ENCODE measurements around the gene MAD1L1. TPM values are rescaled to one million over a fixed set of nuclear protein-coding genes. Genes with fewer than 3 reads are reported as not detected.

Gene MAD1L1
- total RNA-seq, 1 experiment from 2014 or later = 163 TPM

DNA sequence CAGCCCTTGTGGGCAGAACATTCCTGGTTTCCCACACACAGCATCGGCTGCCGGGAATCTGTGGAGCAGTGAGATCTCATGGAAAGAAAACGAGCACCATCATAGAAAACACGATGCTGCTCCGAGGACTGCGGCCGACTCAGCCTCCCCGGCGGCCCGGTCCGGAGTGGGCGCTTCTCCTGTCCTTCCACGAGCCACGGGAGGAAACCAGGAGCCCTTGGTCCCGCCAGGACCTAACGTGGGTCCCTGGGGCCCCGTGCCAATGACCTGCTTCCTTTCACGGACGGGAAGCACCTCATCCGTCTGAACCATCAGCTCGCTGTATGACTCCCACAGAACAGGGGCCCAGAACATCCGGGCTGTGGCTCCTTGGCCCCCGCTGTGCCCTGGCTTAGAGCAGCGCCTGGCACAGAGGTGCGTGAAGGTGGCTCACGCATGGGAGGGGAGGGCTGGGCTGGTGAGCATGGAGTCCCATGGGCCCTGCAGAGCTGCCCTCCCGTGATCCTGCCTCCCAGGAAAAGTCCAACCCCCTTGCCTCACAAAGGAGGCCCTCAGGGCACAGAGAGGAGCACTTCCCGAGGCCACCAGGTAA, 280.5 kb downstream of the MAD1L1 start:
- in situ Hi-C loops (cut with HindIII; ENCODE audit: low sequenced_read_pairs) = no loop called here
- DNase-seq (ENCODE audit: low spot score) = no peak

DNA sequence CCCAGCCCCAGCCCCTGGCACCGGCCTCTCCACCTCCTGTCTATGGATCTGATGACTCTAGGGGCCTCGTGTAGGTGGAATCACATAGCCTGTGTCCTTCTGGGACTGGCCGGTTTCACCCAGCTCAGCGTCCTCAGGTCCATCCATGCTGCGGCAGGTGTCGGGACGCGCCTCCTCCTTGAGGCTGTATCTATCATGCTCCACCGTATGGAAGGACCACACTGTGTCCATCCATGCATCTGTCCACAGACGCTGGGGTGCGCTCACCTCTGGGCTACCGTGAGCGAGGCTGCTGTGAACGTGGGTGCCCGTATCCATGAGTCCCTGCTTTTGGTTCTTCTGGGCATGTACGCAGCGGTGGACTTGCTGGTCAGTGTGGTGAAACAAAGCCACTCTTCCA, 281.1 kb downstream of the MAD1L1 start:
- no peak for DNase-seq (ENCODE audit: low spot score)
- in situ Hi-C loops (cut with HindIII; ENCODE audit: low sequenced_read_pairs) = no loop called here

DNA sequence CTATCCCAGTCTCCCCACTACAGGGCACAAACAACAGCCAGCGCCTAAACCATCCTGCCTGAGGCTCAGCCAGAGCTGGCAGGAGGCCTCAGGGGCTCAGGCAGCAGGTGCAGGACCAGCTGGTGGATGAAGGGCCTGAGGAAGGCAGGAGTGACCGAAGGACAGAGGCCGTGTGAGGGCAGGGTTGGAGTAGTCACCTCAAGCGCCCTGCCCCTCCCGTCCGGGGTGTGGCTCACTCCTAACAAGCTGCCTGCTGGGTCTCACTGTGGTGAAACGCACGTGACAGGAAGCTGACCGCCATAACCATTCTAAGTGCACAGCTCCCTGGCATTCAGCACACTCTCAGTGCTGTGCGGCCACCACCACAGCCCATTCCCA, 281.6 kb downstream of the MAD1L1 start:
- in situ Hi-C loops (cut with HindIII; ENCODE audit: low sequenced_read_pairs) = no loop called here
- peak; percentile 47 for DNase-seq (ENCODE audit: low spot score)

DNA sequence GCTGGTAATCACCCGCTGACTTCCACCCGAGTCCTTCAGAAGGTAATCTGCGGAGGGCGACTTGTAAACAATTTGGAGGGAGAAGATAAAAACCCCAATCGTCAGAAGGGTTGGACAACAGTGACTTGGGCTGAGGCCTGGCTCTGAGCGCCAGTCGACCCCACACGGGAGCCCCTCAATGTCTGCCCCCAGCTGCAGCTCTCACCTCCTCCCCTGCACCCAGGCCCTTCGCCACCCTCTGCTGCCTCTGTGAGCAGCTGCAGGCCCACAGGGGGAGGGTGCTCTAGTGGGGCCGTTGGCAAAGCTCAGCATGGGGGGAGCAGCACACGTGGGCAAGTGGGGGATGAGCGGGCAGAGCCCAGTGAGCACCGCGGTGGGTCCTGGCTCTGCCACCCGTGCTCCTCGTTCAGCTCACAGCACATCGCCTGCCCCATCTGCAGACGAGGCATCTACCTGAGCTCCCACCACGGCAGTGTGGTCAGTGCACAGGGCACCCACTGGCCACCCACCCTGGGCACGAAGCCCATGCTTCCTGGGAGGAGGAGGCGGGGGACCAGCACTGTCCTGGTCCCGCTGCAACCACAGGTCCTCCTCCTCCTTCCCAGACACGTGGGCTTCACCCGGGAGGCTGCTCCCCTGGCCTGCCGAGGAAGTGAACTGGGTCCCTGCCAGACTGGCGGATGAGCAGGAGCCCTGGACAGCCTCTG, 282.1 kb downstream of the MAD1L1 start:
- DNase-seq (ENCODE audit: low spot score) = no peak
- in situ Hi-C loops (cut with HindIII; ENCODE audit: low sequenced_read_pairs) = no loop called here

DNA sequence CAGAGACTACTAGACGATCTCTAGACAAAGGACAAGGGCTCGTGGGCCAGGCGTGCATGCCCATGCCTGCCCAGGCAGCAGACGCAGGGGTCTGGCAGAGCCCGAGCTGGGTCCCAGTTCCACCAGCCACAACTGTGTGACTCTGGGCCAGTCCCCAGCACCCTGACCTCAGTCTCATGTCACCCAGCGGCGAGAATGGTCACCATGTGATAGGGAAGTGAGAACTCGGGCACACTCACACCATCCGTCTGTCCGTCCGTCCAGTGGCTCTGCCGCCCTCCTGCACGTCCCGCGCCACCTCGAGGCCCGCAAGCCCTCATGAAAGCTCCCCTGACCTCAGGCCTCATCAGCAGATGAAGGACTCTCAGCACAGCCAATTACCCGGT, 282.7 kb downstream of the MAD1L1 start:
- in situ Hi-C loops (cut with HindIII; ENCODE audit: low sequenced_read_pairs) = no loop called here
- no peak for DNase-seq (ENCODE audit: low spot score)

DNA sequence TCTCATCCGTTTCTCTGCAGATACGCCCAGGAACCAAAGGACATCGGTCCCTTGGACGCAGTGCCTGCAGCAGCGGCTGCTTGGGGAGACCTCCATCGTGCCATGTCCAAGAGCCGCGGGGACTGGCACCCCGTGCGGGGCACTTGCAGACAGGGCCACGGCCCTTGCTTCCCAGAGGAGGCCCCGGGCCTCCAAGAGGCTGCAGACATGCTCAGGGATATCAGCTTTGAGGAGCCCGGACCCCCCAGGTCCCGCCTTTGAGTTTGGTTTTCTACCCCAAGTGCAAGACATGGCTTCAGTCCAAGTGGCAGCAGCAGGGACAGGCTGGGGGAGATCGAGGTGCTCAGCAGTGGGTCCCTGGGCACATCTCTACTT, 283.1 kb downstream of the MAD1L1 start:
- in situ Hi-C loops (cut with HindIII; ENCODE audit: low sequenced_read_pairs) = no loop called here
- no peak for DNase-seq (ENCODE audit: low spot score)

DNA sequence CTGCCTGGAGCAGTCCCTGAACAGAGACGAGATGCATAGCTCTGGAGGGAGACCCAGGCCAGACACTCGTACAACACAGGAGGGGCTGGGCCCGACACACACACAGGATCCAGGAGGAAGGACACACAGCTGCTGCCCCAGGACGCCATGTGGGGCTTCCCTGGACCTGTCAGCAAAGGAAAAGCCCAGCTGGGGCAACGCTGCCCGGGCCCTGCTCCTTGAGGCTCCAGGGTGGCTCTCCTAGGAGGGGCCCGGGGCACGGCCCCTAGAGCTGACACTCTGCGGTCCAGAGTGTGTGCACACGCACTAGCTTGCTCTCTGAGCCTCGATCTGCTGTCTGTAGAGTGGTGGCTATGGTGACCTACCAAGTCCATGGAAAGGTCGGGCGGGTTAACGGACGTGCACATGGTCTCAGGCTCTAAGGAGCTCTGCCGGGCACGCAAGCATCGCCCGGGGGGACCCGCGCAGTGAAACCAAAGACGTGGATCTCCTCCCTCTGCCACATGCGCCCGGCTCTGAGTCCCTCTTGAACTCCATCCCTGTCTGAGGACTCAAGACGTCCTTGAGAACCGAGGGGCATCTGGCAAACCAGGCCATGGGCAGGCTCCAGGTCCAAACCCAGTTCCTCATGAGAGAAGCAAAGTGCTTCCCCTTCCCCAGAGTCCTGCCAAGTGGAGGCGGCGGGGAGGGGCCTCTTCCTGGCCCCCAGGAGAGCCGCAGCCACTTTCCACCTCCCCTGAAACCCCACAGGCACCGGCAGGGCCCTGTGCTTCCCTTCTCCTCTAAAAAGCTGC, 283.7 kb downstream of the MAD1L1 start:
- in situ Hi-C loops (cut with HindIII; ENCODE audit: low sequenced_read_pairs) = no loop called here
- no peak for DNase-seq (ENCODE audit: low spot score)

DNA sequence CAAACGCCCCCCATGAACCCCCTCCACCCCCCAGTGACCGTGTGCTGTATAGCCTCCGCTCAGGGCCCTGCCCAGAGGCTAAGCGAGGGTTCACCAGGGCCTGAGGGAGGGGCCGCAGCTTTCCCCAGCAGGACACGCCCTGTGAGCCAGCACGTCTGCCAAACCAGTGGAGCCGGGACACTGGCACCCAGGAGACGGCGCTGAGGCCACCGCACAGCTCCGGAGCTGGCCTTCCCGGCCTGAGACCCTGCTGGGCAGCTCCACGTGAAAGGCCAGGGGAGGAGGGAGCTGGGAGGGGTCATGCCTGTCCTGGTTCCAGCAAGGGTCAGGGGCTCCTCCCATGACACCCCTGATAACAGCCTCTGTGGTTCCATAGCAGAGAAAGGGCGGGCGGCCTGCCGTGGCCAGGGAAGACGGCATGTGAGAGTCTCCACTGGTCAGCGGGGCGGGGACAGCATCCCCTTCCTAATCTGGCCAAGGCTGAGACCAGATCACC, 284.4 kb downstream of the MAD1L1 start:
- DNase-seq (ENCODE audit: low spot score) = no peak
- in situ Hi-C loops (cut with HindIII; ENCODE audit: low sequenced_read_pairs) = no loop called here

DNA sequence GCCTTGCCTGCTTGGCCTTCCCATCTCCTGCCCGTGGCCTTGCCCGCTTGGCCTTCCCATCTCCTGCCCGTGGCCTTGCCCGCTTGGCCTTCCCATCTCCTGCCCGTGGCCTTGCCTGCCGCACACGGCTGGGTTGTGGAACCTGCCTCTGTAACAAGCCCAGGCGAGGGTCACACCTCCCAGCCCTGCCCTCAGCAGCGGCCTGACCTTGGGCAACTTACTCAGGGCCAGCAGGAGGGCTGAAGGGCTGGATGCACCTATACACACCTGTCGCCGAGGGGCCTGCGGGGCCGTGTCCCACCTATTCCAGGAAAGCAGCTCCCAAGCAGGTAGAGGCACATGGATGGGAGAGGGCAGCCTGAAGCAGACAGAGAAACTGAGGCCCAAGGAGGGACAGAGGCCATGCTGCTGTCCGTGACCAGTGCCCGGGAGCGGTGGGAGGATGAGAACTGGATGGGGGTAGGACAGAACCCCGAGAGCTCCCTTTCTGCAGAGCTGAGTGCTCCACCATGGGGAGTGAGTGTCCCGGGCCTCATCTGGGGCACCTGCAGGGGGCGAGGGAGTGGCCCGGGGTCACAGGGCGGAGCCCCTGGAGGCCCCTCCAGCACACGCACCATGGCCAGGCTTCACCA, 285.0 kb downstream of the MAD1L1 start:
- no peak for DNase-seq (ENCODE audit: low spot score)
- in situ Hi-C loops (cut with HindIII; ENCODE audit: low sequenced_read_pairs) = no loop called here

DNA sequence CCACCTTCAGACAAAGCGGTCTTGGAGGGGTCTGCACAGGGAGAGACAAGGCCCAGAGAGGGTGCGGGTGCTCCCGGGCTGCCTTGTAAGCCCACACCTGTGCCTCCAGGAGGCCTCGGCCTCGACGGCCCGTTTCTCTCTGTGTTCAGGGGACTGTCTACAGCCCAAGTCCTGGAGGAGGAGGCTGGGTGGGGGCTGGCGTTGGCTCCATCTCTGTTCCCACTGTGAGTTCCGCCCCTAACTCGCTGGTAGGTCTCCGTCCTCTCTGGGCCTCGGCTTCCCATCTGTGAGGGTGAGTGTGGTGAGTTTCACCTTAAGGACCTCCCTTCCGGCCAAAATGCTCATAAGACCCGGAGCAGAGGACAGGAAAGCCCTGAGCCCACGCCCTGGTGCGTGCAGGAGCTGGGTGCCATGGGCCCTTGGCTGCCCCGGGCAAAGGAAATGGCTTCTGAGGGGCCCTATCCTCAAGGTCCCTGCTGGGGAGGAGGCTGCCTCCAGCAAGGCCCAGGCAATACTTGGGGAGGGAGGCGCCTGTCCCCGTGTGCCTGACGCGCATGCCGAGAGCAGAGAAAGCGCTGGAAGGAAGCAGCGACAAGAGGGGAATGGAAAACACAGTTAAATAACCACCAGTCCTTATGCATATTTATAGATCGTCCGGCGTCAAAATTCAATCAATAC, 285.8 kb downstream of the MAD1L1 start:
- in situ Hi-C loops (cut with HindIII; ENCODE audit: low sequenced_read_pairs) = no loop called here
- DNase-seq (ENCODE audit: low spot score) = no peak

DNA sequence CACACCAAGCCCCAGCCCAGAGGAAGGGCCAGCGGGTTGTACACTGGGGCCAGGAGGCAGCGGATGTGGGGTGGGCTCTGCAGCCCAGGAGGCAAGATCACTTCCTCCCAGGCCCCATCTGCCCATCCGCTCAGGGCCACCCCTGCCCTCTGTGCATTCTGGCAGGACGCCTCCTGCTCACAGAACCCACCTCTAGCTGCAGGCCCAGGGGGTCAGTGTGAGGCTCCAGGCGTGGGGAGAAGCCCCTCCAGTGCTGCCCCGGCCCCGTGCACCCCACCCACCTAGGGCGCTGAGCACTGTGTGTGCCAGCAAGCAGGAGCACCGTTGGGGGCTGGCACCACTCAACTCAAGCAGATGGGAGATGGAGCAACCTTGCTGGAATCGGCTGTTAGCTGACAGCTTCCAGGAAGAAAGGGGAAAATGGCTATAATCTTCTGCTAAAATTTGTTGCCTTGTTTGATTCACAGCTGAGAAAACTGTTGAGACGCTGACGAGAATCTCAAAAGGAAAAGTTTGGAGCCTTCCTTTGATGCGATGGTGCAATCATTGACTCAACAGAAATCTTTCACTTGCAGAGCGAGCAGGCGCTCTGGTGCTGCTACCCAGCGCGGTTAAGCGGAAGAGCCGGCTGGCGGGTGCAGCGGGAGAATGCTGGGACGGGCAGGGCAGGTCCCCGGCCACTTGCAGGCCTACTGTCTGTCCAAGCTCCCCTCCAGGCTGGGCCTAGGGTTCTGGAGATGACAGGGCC, 286.5 kb downstream of the MAD1L1 start:
- no peak for DNase-seq (ENCODE audit: low spot score)
- in situ Hi-C loops (cut with HindIII; ENCODE audit: low sequenced_read_pairs) = no loop called here

DNA sequence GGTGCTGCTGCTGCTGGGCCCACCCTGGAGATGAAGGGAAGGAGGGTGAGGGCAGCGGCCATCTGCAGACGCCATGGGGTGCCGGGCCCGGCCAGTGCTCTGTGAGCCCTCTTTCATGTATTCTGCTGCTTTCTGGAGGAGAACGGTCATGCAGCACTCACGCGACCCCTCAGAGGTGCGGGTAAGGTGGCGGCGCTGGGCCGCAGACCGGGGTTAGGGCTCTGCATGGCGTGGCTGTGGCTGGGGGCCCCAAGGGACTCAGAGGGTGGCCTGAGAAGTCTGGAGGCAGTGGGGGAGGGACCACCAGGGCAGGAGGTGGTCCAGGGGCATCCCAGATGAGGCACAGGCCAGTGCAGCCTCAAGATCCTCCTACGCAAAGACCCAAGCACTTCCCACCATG, 287.2 kb downstream of the MAD1L1 start:
- no peak for DNase-seq (ENCODE audit: low spot score)
- in situ Hi-C loops (cut with HindIII; ENCODE audit: low sequenced_read_pairs) = no loop called here

DNA sequence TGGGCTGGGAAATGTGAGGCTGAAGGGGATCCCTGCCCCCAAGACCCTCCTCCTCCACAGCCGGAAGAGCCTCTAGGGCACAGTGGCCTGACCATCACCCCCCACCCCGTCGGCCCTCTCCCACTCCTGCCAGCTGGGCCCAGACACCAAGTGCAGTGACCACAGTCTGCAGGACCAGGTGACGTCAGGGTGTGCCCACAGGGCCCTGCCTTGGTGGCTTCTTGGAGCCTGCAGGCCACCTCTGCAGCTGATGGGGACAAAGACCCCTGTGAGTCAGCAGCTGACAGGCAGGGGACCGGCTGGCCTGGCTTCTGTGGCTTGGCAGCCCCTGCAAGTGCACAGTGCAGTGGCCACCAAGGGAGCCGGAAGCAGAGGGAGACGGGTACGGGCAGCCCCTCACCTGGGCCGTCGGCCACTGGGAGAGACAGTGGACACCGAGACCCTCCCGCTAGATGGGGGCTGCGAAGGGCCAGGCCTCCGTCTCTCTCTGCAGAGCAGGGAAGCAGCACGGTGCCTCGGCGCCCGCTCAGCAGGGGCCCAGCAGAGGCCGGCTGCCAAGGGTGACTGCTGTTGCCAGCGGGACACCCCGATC, 288.0 kb downstream of the MAD1L1 start:
- in situ Hi-C loops (cut with HindIII; ENCODE audit: low sequenced_read_pairs) = no loop called here
- no peak for DNase-seq (ENCODE audit: low spot score)

DNA sequence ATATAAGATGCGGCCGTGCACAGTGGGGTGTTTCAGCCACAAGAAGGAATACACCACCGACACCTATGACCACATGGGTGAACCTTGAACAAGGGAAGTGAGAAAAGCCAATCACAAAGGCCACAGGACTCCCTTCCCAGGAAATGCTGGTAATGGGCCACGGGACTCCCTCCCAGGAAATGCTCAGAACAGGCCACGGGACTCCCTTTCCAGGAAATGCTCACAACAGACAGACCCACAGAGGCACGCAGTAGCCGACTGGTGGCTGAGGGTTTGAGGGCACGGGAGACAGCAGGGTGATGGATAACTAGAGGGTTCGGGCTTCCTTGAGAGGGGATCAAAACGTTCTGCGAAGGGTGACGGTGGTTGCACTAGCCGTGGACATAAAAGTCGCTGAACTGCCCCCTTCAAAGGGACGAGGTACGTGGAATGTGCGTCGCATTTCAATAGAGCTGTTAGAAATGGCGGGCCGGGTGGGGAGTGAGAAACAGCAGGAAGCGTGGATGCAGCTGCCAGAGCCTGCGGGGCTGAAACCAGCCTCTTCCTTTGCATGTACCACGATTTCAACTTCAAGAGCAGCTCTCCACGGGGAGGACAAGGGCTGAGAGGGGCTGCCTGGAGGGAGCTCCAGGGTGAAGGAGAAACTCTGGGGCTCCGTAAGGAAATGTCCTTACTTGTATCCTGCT, 288.7 kb downstream of the MAD1L1 start:
- in situ Hi-C loops (cut with HindIII; ENCODE audit: low sequenced_read_pairs) = no loop called here
- DNase-seq (ENCODE audit: low spot score) = no peak

DNA sequence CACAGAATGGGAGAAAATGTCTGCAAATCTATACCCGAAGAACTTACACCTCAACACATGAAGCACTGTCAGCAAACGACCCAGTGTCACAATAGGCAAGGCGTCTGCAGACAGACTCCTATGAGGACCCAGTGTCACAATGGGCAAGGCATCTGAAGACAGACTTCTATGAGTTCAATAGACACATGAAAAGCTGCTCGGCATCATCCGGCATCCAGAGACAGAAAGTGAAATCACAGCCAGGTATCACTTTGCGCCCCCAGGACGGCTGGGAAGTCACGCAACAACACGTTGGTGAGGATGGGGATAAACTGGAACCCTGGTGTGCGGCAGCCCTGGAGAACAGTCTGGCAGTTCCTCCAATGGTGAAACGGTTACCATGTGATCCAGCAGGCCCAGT, 289.4 kb downstream of the MAD1L1 start:
- no peak for DNase-seq (ENCODE audit: low spot score)
- in situ Hi-C loops (cut with HindIII; ENCODE audit: low sequenced_read_pairs) = no loop called here

DNA sequence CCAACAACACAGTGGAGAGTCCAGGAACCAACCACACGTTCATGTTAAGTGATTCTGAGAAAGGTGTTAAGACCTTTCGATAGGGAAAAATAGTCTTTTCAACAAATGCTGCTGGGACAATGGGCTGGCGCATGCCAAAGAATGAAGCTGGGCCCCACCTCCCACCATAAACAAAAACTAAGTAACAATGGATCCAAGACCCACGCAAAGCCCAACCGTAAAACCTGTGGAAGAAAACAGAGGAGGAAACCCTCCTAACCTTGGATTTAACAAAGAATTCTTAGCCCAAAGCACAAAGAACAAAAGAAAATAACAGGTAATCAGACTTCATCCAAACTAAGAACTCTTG, 289.8 kb downstream of the MAD1L1 start:
- no peak for DNase-seq (ENCODE audit: low spot score)
- in situ Hi-C loops (cut with HindIII; ENCODE audit: low sequenced_read_pairs) = no loop called here

DNA sequence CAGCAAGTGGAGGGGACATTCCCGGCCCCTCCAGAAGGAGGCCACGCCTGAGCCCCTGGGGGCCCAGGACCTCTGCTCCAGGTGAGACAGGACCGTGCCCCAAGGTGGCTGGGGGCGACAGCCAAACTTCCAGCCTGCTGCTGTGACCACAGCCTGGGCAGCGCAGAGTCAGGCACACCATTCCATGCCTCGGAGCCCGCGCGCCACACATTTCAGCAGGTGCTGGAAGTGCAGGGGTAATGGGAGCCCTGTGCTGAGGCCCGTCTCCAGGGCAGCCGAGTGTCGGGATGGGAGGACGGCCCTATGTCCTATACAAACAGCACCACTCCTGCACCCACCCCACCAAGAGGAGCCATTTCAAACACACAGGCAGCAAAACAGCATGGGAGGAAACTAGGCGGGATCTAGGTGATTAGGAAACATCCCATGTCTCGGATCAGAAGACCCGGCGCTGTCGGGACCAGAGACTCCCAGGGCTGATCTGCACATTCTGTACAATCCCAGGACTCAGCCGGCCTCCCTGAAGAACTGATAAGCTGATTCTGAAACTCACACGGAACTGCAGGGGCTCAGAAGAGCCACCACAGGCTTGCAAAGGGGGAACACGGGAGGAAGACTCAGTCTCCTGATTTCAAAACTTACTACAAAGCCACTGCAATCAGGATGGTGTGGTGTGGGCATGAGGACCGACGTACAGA, 290.4 kb downstream of the MAD1L1 start:
- DNase-seq (ENCODE audit: low spot score) = no peak

More for the DNA sequence above, 290.4 kb downstream of the MAD1L1 start:
- in situ Hi-C loops (cut with HindIII; ENCODE audit: low sequenced_read_pairs) = no loop called here

Data from G401 (cell line).